B cell (primary cell): ENCODE data around the gene AMDHD2. TPM values are rescaled to one million over a fixed set of nuclear protein-coding genes. Genes with fewer than 3 reads are reported as not detected.

Source experiments
- ATAC-seq: fragments of 200-7000 bp; cut with Tn5 transposase; one replicate; pipeline ENCODE4 v1.10.0; 2021; ENCODE audit warnings: low read depth, mild to moderate bottlenecking, moderate number of reproducible peaks, moderate library complexity
- CTCF ChIA-PET: fragments of 350-600 bp; sonication (Branson Sonifier 250); formaldehyde crosslinking; loops from one replicate; lab custom pipeline; 2021; ENCODE audit warnings: antibody characterized with exemption, inconsistent platforms; lab: Charles Lee
- POLR2A ChIA-PET: fragments of 350-600 bp; sonication (Branson Sonifier 250); formaldehyde crosslinking; loops from one replicate; lab custom pipeline; 2021; ENCODE audit warnings: antibody characterized with exemption; lab: Charles Lee
- DNase-seq: peaks from one replicate; pipeline ENCODE4 v3.0.0; 2013
- H2AFZ ChIP-seq: 2 replicates; pipeline ENCODE4 v1.6.1; 2012; ENCODE audit warnings: mild to moderate bottlenecking, low read depth, low read length; ENCODE audit not compliant: insufficient read depth, poor library complexity, severe bottlenecking
- H3K27ac ChIP-seq, 2 donors: 1 replicate in 1 of 2; 2 replicates in 1 of 2; pipeline ENCODE4 v1.5.1; 2012 to 2013; ENCODE audit warnings: low read length in 2 of 2, mild to moderate bottlenecking in 2 of 2, moderate library complexity in 1 of 2
- H3K27me3 ChIP-seq, 4 experiments: fragments of 200-600 bp in 1 of 4; sonication (generic) in 1 of 4; replicated peaks in 1 of 4; 1 replicate in 2 of 4; 2 replicates in 2 of 4; pipeline versions ENCODE4 v1.6.1 to v1.7.0; 2013 to 2016; ENCODE audit warnings: low read length in 3 of 4, mild to moderate bottlenecking in 2 of 4, mixed read lengths in 1 of 4, moderate library complexity in 1 of 4; ENCODE audit not compliant: insufficient read depth in 4 of 4, control insufficient read depth in 3 of 4; ENCODE audit errors: control extremely low read depth in 1 of 4
- H3K36me3 ChIP-seq, 2 experiments: replicated peaks in 1 of 2; 1 replicate in 1 of 2; 2 replicates in 1 of 2; pipeline versions ENCODE4 v1.6.1 to v1.7.1; 2013; ENCODE audit warnings: low read length in 1 of 2; ENCODE audit not compliant: insufficient read depth in 2 of 2, control insufficient read depth in 1 of 2; ENCODE audit errors: control extremely low read depth in 1 of 2, extremely low read depth in 1 of 2
- H3K4me1 ChIP-seq, 2 donors: fragments of 200-600 bp in 1 of 2; sonication (generic) in 1 of 2; 1 replicate in 1 of 2; 2 replicates in 1 of 2; pipeline versions ENCODE4 v1.5.1 to v1.6.1; 2013 to 2017; ENCODE audit warnings: low read length in 2 of 2; ENCODE audit not compliant: control insufficient read depth in 2 of 2, insufficient read depth in 2 of 2
- H3K4me2 ChIP-seq: replicated peaks from 2 replicates; pipeline ENCODE3; 2012; ENCODE audit warnings: mild to moderate bottlenecking, low read depth, low read length; ENCODE audit not compliant: poor library complexity, severe bottlenecking
- H3K4me3 ChIP-seq, 5 experiments: fragments of 200-600 bp in 1 of 5; sonication (generic) in 1 of 5; 1 replicate in 3 of 5; 2 replicates in 2 of 5; pipeline versions ENCODE4 v1.5.1 to v1.7.0; 2011 to 2016; ENCODE audit warnings: low read length in 4 of 5, mild to moderate bottlenecking in 4 of 5, low read depth in 2 of 5, control low read depth in 1 of 5, moderate library complexity in 1 of 5; ENCODE audit not compliant: insufficient read depth in 1 of 5; ENCODE audit errors: control extremely low read depth in 1 of 5, extremely low read depth in 1 of 5
- H3K79me2 ChIP-seq: fragments of 200-600 bp; sonication (generic); one replicate; pipeline ENCODE4 v1.6.0; 2016; ENCODE audit warnings: low read length; ENCODE audit not compliant: control insufficient read depth, insufficient read depth
- H3K9ac ChIP-seq: fragments of 200-600 bp; sonication (generic); 2 replicates; pipeline ENCODE4 v1.6.1; 2017; ENCODE audit warnings: mild to moderate bottlenecking, low read length, moderate library complexity
- H3K9me3 ChIP-seq, 3 donors: one replicate each; pipeline versions ENCODE4 v1.6.1 to v1.7.1; 2013; ENCODE audit warnings: low read length in 2 of 3; ENCODE audit not compliant: control insufficient read depth in 2 of 3, insufficient read depth in 1 of 3; ENCODE audit errors: control extremely low read depth in 1 of 3
- H4K20me1 ChIP-seq: 2 replicates; pipeline ENCODE4 v1.6.0; 2012; ENCODE audit warnings: mild to moderate bottlenecking, low read length; ENCODE audit not compliant: insufficient read depth, control insufficient read depth, poor library complexity, severe bottlenecking
- H3K27ac Mint-ChIP-seq: one replicate; pipeline ENCODE4 v1.8.0; 2021; ENCODE audit warnings: mixed read lengths
- H3K27me3 Mint-ChIP-seq: one replicate; pipeline ENCODE4 v1.8.0; 2021; ENCODE audit warnings: mixed read lengths
- H3K4me1 Mint-ChIP-seq: one replicate; pipeline ENCODE4 v1.8.0; 2021; ENCODE audit warnings: mixed read lengths
- H3K4me3 Mint-ChIP-seq: one replicate; pipeline ENCODE4 v1.8.0; 2021; ENCODE audit warnings: mixed read lengths
- H3K9me3 Mint-ChIP-seq: one replicate; pipeline ENCODE4 v1.8.0; 2022; ENCODE audit warnings: mixed read lengths; ENCODE audit not compliant: insufficient read depth
- EZH2 ChIP-seq: IDR thresholded peaks from 2 replicates; pipeline ENCODE4 v1.6.1; 2012; ENCODE audit warnings: borderline replicate concordance, low read depth, mild to moderate bottlenecking, moderate library complexity, low read length; ENCODE audit not compliant: insufficient read depth, poor library complexity, severe bottlenecking
- WGBS: methylation state at CpG from one replicate; pipeline ENCODE4 v1.1.5; 2013; ENCODE audit warnings: missing lambda C conversion rate; ENCODE audit not compliant: insufficient coverage; 5-methylcytosine and 5-hydroxymethylcytosine counted together
- intact Hi-C: fragments of 100-400 bp; cut with micrococcal nuclease; formaldehyde crosslinking; loops from one replicate; pipeline ENCODE4 v1.10.0; 2022
- polyA plus RNA-seq: library from polyadenylated mRNA; depleted of rRNA; stranded (reverse); fragments of >200 nt; gene quantifications from 2 replicates; pipeline ENCODE4 v1.2.3, GENCODE V29; 2012
- total RNA-seq, 2 donors: library from RNA; stranded (reverse); fragments of 120-200 nt in 1 of 2; gene quantifications; 1 replicate in 1 of 2; 2 replicates in 1 of 2; pipeline versions ENCODE4 v1.2.3 to v1.2.4, GENCODE V29; 2013 to 2022
- TF ChIP-seq, protein P1 (sequence below): fragments of 200-600 bp; IDR thresholded peaks from one replicate; pipeline ENCODE4 v1.8.0; 2022; ENCODE audit warnings: antibody characterized with exemption, mild to moderate bottlenecking

The AMDHD2 gene
- total and polyA plus RNA-seq, 2 donors (not counting 1 experiment from before 2014, with no cell fraction given) = 133 to 209 TPM

DNA sequence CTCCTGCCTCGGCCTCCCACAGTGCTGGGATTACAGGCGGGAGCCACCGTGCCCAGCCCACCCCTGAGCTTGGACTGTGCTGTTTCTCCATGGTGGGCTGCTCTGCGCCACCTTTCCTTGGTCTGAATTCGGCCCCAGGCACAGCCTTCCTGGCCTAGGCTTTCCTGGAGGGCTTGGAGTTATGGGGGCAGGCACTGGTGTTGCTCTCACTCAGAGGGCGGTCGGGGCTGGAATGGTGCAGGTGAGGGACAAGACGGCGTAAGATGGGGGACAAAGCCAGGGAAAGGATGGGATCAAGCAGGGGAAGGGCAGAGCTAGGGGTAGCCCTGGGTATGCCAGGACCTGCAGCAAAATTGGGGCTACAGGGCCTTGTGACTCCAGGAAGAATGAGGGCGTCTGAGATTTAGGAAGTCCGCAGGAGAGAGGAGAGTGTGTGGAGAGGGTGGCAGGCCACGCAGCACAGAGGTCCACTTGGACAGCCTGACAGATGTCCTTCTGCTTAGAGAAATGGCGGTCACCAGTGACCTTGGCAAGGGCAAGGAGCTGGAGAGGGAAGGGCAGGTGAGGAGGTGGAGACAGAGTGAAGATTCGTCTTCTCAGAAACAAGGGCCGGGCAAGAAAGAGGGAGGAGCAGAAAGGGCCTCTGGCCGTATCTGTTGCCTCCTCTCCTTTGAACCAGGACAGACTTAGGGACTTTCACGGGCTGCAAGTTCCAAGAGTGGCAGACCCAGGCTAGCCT lies 8.0 kb upstream of the AMDHD2 start:
- peak overlapping the region; percentile 91 for H3K4me2 ChIP-seq
- H3K27ac ChIP-seq = peak overlapping the region in 1 of 2 donors; percentile 99
- no peak for TF ChIP-seq EZH2
- TF ChIP-seq, protein P1, sequence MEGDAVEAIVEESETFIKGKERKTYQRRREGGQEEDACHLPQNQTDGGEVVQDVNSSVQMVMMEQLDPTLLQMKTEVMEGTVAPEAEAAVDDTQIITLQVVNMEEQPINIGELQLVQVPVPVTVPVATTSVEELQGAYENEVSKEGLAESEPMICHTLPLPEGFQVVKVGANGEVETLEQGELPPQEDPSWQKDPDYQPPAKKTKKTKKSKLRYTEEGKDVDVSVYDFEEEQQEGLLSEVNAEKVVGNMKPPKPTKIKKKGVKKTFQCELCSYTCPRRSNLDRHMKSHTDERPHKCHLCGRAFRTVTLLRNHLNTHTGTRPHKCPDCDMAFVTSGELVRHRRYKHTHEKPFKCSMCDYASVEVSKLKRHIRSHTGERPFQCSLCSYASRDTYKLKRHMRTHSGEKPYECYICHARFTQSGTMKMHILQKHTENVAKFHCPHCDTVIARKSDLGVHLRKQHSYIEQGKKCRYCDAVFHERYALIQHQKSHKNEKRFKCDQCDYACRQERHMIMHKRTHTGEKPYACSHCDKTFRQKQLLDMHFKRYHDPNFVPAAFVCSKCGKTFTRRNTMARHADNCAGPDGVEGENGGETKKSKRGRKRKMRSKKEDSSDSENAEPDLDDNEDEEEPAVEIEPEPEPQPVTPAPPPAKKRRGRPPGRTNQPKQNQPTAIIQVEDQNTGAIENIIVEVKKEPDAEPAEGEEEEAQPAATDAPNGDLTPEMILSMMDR = no peak
- peaks cover 82% of the 10 kb centered on the region for H3K4me1 Mint-ChIP-seq
- peak overlapping the region; percentile 96 for H3K4me3 Mint-ChIP-seq
- ChIA-PET CTCF (interaction anchor here (1.8 kb wide), 1 partner anchor 317 kb away, joined by 5 read pairs; no protein-coding TSS in a partner anchor), POLR2A (interaction anchor here (1.5 kb wide), 1 partner anchor 357 kb away, joined by 3 read pairs; the partner anchor contains the start of gene TRAF7)
- H3K36me3 ChIP-seq = peaks cover 0 to 4% of the 10 kb centered on the region in 2 experiments
- DNase-seq (peak; percentile 24), ATAC-seq (no peak)
- no peaks in the 10 kb centered on the region for H3K9me3 Mint-ChIP-seq
- WGBS = 98% methylated on average over 16 of the region's 17 CpGs
- H3K27ac Mint-ChIP-seq = peak overlapping the region; percentile 99
- H3K27me3 ChIP-seq = no peaks in the 10 kb centered on the region
- H3K4me1 ChIP-seq = peaks cover 82 to 89% of the 10 kb centered on the region in 2 donors
- intact Hi-C loops = loop anchor here (2.0 kb wide), 1 partner anchor 171 kb away; the partner anchor contains the start of gene ABCA3
- H3K9ac ChIP-seq = no peak overlapping the region
- no peak overlapping the region for H2AFZ ChIP-seq
- H3K27me3 Mint-ChIP-seq = no peaks in the 10 kb centered on the region
- H3K4me3 ChIP-seq = no peak overlapping the region
- H3K79me2 ChIP-seq = peaks cover 63% of the 10 kb centered on the region
- peaks cover 27% of the 10 kb centered on the region for H4K20me1 ChIP-seq
- no peaks in the 10 kb centered on the region for H3K9me3 ChIP-seq
